Hepatocyte (in vitro differentiated cells): ENCODE data around the gene SPATA31D3. TPM values are rescaled to one million over a fixed set of nuclear protein-coding genes. Genes with fewer than 3 reads are reported as not detected.

Experiments
- DNase-seq: peaks from one replicate; pipeline ENCODE4 v3.0.0-alpha.2; 2016; ENCODE audit warnings: low spot score
- H2AFZ ChIP-seq: fragments of 200-600 bp; sonication (generic); 2 replicates; pipeline ENCODE4 v1.6.0; 2016; ENCODE audit warnings: antibody characterized with exemption, mild to moderate bottlenecking
- H3K27ac ChIP-seq: fragments of 200-600 bp; sonication (generic); 2 replicates; pipeline ENCODE4 v1.5.1; 2016; ENCODE audit warnings: mild to moderate bottlenecking
- H3K27me3 ChIP-seq: fragments of 200-600 bp; sonication (generic); 2 replicates; pipeline ENCODE4 v1.6.1; 2016
- H3K36me3 ChIP-seq: fragments of 200-600 bp; sonication (generic); replicated peaks from 2 replicates; pipeline ENCODE4 v1.5.1; 2016; ENCODE audit warnings: low read depth; ENCODE audit not compliant: insufficient read depth
- H3K4me1 ChIP-seq: fragments of 200-600 bp; sonication (generic); 2 replicates; pipeline ENCODE4 v1.5.1; 2016; ENCODE audit warnings: mild to moderate bottlenecking, moderate library complexity; ENCODE audit not compliant: insufficient read depth
- H3K4me2 ChIP-seq: fragments of 200-600 bp; sonication (generic); 2 replicates; pipeline ENCODE4 v1.6.0; 2016
- H3K4me3 ChIP-seq: fragments of 200-600 bp; sonication (generic); 2 replicates; pipeline ENCODE4 v1.5.1; 2016; ENCODE audit warnings: mild to moderate bottlenecking
- H3K79me2 ChIP-seq: fragments of 200-600 bp; sonication (generic); 2 replicates; pipeline ENCODE4 v1.6.0; 2017; ENCODE audit warnings: mild to moderate bottlenecking
- H3K9me2 ChIP-seq: fragments of 200-600 bp; sonication (generic); replicated peaks from 2 replicates; pipeline ENCODE4 v1.6.0; 2017; ENCODE audit warnings: mild to moderate bottlenecking; ENCODE audit not compliant: insufficient read depth
- H3K9me3 ChIP-seq: fragments of 200-600 bp; sonication (generic); 2 replicates; pipeline ENCODE4 v1.5.1; 2016; ENCODE audit warnings: low read depth, mild to moderate bottlenecking
- H4K20me1 ChIP-seq: fragments of 200-600 bp; sonication (generic); 2 replicates; pipeline ENCODE4 v1.6.0; 2016; ENCODE audit warnings: mild to moderate bottlenecking; ENCODE audit not compliant: insufficient read depth, poor library complexity, severe bottlenecking
- EZH2 ChIP-seq: fragments of 200-600 bp; sonication (generic); IDR thresholded peaks from 2 replicates; pipeline ENCODE4 v1.6.1; 2016; ENCODE audit warnings: antibody characterized with exemption, mild to moderate bottlenecking, borderline replicate concordance
- EZH2phosphoT487 ChIP-seq: fragments of 200-600 bp; sonication (generic); IDR thresholded peaks from one replicate; pipeline ENCODE4 v1.6.1; 2018; ENCODE audit warnings: antibody characterized with exemption, mild to moderate bottlenecking, low read depth, moderate library complexity; ENCODE audit not compliant: unreplicated experiment, severe bottlenecking
- WGBS: methylation state at CpG from one replicate; pipeline ENCODE4 v1.1.6; 2016; ENCODE audit warnings: low lambda C conversion rate; ENCODE audit errors: missing lambda C conversion rate; 5-methylcytosine and 5-hydroxymethylcytosine counted together
- polyA plus RNA-seq: library from polyadenylated mRNA; unstranded; fragments of >200 nt; fragmentation: Nextera tagmentation; extraction: Ambion mirVana; gene quantifications from 2 replicates; pipeline ENCODE4 v1.2.1, GENCODE V29; 2016
- total RNA-seq: library from RNA; depleted of rRNA; stranded (reverse); fragments of >200 nt; gene quantifications from 2 replicates; pipeline ENCODE4 v1.2.3, GENCODE V29; 2014
- TF ChIP-seq, protein P1 (sequence below): fragments of 200-600 bp; sonication (generic); IDR thresholded peaks from 2 replicates; pipeline ENCODE4 v1.5.1; 2016; ENCODE audit warnings: antibody characterized with exemption, mild to moderate bottlenecking; ENCODE audit not compliant: poor library complexity

SPATA31D3 gene
- total and polyA plus RNA-seq, 2 experiments from 2014 or later, result not detected

DNA sequence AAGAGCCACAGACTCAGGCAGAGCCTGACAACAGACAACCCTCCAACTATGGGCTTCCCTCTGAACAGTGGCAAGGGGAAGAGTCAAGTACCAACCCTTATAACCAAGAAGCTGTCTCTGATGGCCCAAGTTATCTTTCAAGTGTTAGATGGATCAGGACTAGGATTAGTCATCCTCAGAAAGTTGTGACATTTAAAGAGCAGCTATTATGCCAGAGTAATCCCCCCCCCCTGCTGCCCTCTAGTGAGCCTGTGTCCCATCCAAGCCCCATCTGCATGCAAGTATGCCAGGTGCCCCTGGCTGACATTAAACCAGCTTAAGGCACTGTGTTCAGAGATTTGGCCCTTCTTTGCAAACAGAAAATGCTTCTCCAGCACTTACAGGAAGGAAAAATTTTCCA, 28.4 kb downstream of the SPATA31D3 start:
- Histone ChIP-seq H3K4me3 (no peak overlapping the region), H3K4me1 (no peaks in the 10 kb centered on the region), H3K4me2 (no peak overlapping the region), H3K9me2 (no peaks in the 10 kb centered on the region), H2AFZ (no peak overlapping the region), H4K20me1 (no peaks in the 10 kb centered on the region), H3K27ac (no peak overlapping the region), H3K79me2 (no peaks in the 10 kb centered on the region), H3K36me3 (no peaks in the 10 kb centered on the region), H3K27me3 (no peaks in the 10 kb centered on the region), H3K9me3 (no peaks in the 10 kb centered on the region)
- TF ChIP-seq EZH2phosphoT487, result no peak
- no peak for DNase-seq

DNA sequence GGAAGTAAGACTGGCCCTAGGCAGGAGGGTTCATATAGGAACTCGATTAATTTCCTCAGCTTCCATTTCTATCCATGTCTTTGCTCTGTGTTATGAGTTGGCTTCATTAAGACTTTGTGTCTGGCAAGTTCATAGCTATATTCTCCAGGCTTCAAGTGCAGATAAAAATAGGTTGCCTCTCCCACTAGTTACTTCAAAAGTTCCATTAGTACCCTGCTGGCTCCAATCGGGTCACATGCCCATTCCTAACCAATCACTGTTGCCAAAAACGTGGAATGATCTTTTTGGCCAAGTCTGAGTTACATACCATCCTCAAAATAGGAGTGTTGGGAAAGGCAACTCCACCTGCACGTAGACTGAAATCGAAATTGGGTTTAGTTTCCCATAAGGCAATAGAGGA, 31.5 kb downstream of the SPATA31D3 start:
- no peak for DNase-seq
- Histone ChIP-seq H3K9me2 (no peaks in the 10 kb centered on the region), H3K27ac (no peak overlapping the region), H3K27me3 (no peaks in the 10 kb centered on the region), H3K4me2 (no peak overlapping the region), H3K36me3 (no peaks in the 10 kb centered on the region), H4K20me1 (no peaks in the 10 kb centered on the region), H3K4me1 (no peaks in the 10 kb centered on the region), H2AFZ (no peak overlapping the region), H3K79me2 (no peaks in the 10 kb centered on the region), H3K4me3 (no peak overlapping the region), H3K9me3 (no peaks in the 10 kb centered on the region)
- WGBS, result 86% methylated on average over 5 of the region's 5 CpGs
- TF ChIP-seq, protein P1, sequence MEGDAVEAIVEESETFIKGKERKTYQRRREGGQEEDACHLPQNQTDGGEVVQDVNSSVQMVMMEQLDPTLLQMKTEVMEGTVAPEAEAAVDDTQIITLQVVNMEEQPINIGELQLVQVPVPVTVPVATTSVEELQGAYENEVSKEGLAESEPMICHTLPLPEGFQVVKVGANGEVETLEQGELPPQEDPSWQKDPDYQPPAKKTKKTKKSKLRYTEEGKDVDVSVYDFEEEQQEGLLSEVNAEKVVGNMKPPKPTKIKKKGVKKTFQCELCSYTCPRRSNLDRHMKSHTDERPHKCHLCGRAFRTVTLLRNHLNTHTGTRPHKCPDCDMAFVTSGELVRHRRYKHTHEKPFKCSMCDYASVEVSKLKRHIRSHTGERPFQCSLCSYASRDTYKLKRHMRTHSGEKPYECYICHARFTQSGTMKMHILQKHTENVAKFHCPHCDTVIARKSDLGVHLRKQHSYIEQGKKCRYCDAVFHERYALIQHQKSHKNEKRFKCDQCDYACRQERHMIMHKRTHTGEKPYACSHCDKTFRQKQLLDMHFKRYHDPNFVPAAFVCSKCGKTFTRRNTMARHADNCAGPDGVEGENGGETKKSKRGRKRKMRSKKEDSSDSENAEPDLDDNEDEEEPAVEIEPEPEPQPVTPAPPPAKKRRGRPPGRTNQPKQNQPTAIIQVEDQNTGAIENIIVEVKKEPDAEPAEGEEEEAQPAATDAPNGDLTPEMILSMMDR, result no peak
- TF ChIP-seq EZH2, result no peak
- TF ChIP-seq EZH2phosphoT487, result no peak

DNA sequence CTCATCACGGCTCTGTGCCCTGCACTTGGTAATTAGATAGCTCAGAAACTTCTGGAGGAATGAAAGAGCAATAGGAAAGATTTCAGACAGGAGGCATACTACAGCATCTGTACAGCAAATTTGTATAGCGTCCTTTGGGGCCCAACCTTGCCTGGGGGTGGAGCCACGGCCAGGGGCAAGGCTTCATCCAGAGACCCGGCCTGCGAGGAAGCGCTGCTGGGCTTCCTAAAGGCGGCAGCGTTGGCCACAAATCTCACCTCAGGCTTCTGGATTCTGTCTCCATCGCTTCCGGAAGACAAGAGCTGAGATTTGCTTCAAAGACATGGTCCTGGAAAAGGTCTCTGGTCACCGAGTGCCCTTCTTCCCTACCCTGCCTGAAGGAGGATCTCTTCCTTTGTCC, 33.1 kb downstream of the SPATA31D3 start:
- H3K79me2 ChIP-seq, result no peaks in the 10 kb centered on the region
- H4K20me1 ChIP-seq, result no peaks in the 10 kb centered on the region
- H3K4me1 ChIP-seq, result no peaks in the 10 kb centered on the region
- no peak for DNase-seq
- no peak overlapping the region for H3K27ac ChIP-seq
- no peaks in the 10 kb centered on the region for H3K27me3 ChIP-seq
- no peaks in the 10 kb centered on the region for H3K9me3 ChIP-seq
- H3K4me3 ChIP-seq, result no peak overlapping the region
- no peaks in the 10 kb centered on the region for H3K36me3 ChIP-seq
- TF ChIP-seq EZH2phosphoT487 (no peak), EZH2 (no peak)
- TF ChIP-seq, protein P1, result no peak
- H3K9me2 ChIP-seq, result no peaks in the 10 kb centered on the region
- WGBS, result 91% methylated on average over 11 of the region's 11 CpGs
- no peak overlapping the region for H3K4me2 ChIP-seq
- H2AFZ ChIP-seq, result no peak overlapping the region

DNA sequence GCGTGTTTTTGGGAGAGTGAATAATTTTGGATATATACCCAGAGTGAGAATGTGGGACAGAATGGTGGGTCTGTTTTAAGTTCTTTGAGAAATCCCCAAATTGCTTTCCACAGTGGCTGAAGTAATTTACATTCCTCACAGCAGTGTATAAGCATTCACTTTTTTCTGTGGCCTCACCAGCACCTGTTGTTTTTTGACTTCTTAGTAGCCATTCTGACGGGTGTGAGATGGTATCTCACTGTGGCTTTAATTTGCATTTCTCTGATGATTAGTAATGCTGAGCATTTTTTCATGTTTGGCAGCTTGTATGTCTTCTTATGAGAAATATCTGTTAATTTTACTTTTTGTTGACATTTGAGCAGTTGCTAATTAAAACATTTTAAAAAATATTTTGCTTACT, 35.9 kb downstream of the SPATA31D3 start:
- WGBS, result 84% methylated on average over 2 of the region's 2 CpGs
- no peak overlapping the region for H3K4me2 ChIP-seq
- no peaks in the 10 kb centered on the region for H3K9me2 ChIP-seq
- no peak overlapping the region for H3K27ac ChIP-seq
- no peak overlapping the region for H2AFZ ChIP-seq
- H3K36me3 ChIP-seq, result no peaks in the 10 kb centered on the region
- H4K20me1 ChIP-seq, result no peaks in the 10 kb centered on the region
- no peak overlapping the region for H3K4me3 ChIP-seq
- H3K4me1 ChIP-seq, result no peaks in the 10 kb centered on the region
- no peaks in the 10 kb centered on the region for H3K27me3 ChIP-seq
- DNase-seq, result no peak
- TF ChIP-seq EZH2phosphoT487 (no peak), EZH2 (no peak)
- TF ChIP-seq, protein P1, result no peak
- no peaks in the 10 kb centered on the region for H3K79me2 ChIP-seq
- H3K9me3 ChIP-seq, result no peaks in the 10 kb centered on the region
